Osteocyte (in vitro differentiated cells): ENCODE results near the gene PCNT. TPM values are rescaled to one million over a fixed set of nuclear protein-coding genes. Genes with fewer than 3 reads are reported as not detected.

Experiments
- DNase-seq: peaks from one replicate; pipeline ENCODE4 v3.0.0; 2021; ENCODE audit warnings: mixed read lengths; ENCODE audit not compliant: unreplicated experiment; ENCODE audit errors: extremely low spot score
- H3K27ac Mint-ChIP-seq: one replicate; pipeline ENCODE4 v1.8.0; 2021; ENCODE audit warnings: mild to moderate bottlenecking, mixed read lengths; ENCODE audit not compliant: unreplicated experiment
- H3K27me3 Mint-ChIP-seq: one replicate; pipeline ENCODE4 v1.8.0; 2021; ENCODE audit warnings: mixed read lengths; ENCODE audit not compliant: unreplicated experiment
- H3K36me3 Mint-ChIP-seq: one replicate; pipeline ENCODE4 v1.8.0; 2021; ENCODE audit warnings: mixed read lengths; ENCODE audit not compliant: unreplicated experiment
- H3K4me1 Mint-ChIP-seq: one replicate; pipeline ENCODE4 v1.8.0; 2021; ENCODE audit warnings: mixed read lengths; ENCODE audit not compliant: unreplicated experiment
- H3K4me3 Mint-ChIP-seq: one replicate; pipeline ENCODE4 v1.8.0; 2021; ENCODE audit warnings: mild to moderate bottlenecking, moderate library complexity, mixed read lengths; ENCODE audit not compliant: unreplicated experiment
- H3K9me3 Mint-ChIP-seq: one replicate; pipeline ENCODE4 v1.8.0; 2021; ENCODE audit warnings: mixed read lengths; ENCODE audit not compliant: unreplicated experiment
- CTCF ChIP-seq: fragments of 200-600 bp; sonication (generic); IDR thresholded peaks from 2 replicates; pipeline ENCODE4 v1.5.0; 2021; ENCODE audit warnings: antibody characterized with exemption, mild to moderate bottlenecking, moderate library complexity
- total RNA-seq: library from RNA; stranded (reverse); gene quantifications from 2 replicates; pipeline ENCODE4 v1.2.1, GENCODE V29; 2021

PCNT gene
- total RNA-seq, 1 donor from 2014 or later = 38.9 TPM

GRCh38 chr21:46357684-46358425 is 33.9 kb downstream of the PCNT start:
- Mint-ChIP-seq H3K4me1 (no peaks in the 10 kb centered on the region), H3K9me3 (no peaks in the 10 kb centered on the region), H3K27me3 (no peaks in the 10 kb centered on the region), H3K27ac (no peak overlapping the region), H3K36me3 (peaks cover 42% of the 10 kb centered on the region), H3K4me3 (no peak overlapping the region)
- TF ChIP-seq CTCF = no peak
- no peak for DNase-seq

- Mint-ChIP-seq H3K27ac (no peak overlapping the region), H3K27me3 (no peaks in the 10 kb centered on the region), H3K9me3 (no peaks in the 10 kb centered on the region), H3K4me1 (no peaks in the 10 kb centered on the region), H3K36me3 (peaks cover 43% of the 10 kb centered on the region), H3K4me3 (no peak overlapping the region)
- TF ChIP-seq CTCF = no peak
- no peak for DNase-seq
Observed at GRCh38 chr21:46361176-46361575, 37.2 kb downstream of the PCNT start.

GRCh38 chr21:46361935-46362334 is 38.0 kb downstream of the PCNT start:
- Mint-ChIP-seq H3K27ac (no peak overlapping the region), H3K36me3 (peaks cover 48% of the 10 kb centered on the region), H3K9me3 (no peaks in the 10 kb centered on the region), H3K4me1 (no peaks in the 10 kb centered on the region), H3K4me3 (no peak overlapping the region), H3K27me3 (no peaks in the 10 kb centered on the region)
- TF ChIP-seq CTCF = no peak
- DNase-seq = no peak

- no peaks in the 10 kb centered on the region for H3K9me3 Mint-ChIP-seq
- H3K27me3 Mint-ChIP-seq = no peaks in the 10 kb centered on the region
- no peak for TF ChIP-seq CTCF
- no peaks in the 10 kb centered on the region for H3K4me1 Mint-ChIP-seq
- H3K4me3 Mint-ChIP-seq = no peak overlapping the region
- peaks cover 39% of the 10 kb centered on the region for H3K36me3 Mint-ChIP-seq
- H3K27ac Mint-ChIP-seq = no peak overlapping the region
- no peak for DNase-seq
Observed at GRCh38 chr21:46362946-46363345, 39.0 kb downstream of the PCNT start.

GRCh38 chr21:46363698-46364097 is 39.7 kb downstream of the PCNT start:
- no peak for DNase-seq
- Mint-ChIP-seq H3K36me3 (peaks cover 35% of the 10 kb centered on the region), H3K9me3 (no peaks in the 10 kb centered on the region), H3K4me1 (no peaks in the 10 kb centered on the region), H3K4me3 (no peak overlapping the region), H3K27ac (no peak overlapping the region), H3K27me3 (no peaks in the 10 kb centered on the region)
- TF ChIP-seq CTCF = no peak
